GM18526 (cell line): Measurements from ENCODE around the gene PPIL1.

Source experiments
- POLR2A ChIP-seq: IDR thresholded peaks from 3 replicates; pipeline ENCODE4 v1.6.1; 2011; ENCODE audit not compliant: insufficient read length; ENCODE audit errors: extremely low read depth

The PPIL1 gene

DNA sequence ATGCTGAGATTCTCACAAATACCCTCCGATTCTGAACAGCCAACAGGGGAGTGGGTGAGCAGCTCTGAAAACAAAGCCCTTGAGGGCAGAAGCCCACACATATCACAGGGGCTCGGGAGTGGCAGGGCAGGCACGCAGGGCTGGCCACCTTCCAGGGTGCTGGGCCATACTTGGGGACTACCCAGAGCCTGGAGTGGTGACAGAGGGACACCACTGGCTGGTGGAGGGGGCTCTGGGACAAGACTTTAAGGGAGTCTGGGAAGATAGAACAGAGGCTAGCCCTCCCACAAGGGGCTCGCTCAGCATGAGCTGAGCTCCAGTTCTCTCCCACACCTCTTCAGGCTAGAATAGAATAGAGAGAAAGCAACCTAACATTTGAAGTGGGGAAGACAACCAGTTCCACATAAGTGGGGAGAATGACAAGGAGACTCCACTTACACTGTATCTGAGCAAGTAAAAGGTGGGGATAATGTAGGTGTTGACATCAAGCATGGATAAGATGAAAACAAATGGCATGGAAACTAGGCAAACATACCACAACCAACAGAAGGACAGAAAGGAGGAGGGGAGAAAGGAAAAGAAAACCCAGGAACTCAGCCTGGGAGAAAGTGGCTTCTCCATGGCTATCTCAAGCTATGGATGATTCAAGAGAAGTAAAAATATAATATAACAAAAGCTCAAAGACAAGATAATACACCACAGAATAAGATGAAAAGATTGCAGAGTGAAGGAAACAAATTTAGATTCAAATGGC, 7.0 kb downstream of the PPIL1 start:
- TF ChIP-seq POLR2A = no peak

DNA sequence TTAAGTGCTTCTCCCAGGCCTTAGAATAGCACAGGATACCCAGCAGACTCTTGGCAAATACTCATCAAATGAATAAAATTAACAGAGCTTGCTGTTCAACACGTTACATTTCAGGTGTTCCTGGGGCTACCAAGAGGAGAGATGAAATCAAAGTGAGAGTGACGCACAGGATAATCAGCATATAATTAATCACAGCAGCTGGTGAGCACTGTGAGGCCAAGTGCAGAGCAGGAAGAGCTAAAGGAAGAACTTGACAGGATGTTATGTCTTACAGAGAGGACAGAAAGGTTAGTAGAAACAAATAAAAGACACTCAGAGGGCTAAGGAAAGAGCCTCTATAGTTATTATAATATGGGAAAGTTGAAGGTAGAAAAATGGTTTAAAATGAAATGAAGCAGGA, 8.8 kb downstream of the PPIL1 start:
- TF ChIP-seq POLR2A = no peak

- no peak for TF ChIP-seq POLR2A
Measured at GRCh38 chr6:36863670-36864540, 10.7 kb downstream of the PPIL1 start.

DNA sequence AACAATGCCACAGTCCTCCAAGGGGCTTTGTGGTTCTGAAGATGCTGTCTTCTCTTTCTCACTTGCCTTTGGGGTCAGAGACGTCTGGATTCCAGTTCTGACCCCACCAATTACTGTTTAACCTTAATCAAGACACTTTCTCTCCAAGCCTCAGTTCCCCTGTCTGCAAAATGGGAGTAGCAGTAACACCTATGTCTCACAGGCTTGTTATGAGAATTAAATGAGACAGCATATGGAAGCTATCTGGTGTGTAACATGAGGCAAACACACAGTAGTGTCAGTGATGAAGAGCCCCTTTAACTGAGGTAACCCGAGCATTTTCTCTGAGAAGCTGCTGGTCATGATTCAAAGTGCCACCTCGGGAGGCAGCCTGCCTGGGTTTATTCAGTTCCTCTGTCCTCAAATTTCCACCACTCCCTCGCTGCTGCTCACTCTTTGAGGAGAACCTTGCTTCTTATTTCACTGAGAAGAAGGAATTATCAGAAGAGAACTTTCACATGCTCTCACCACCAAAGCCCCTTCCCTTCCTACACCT, 11.7 kb downstream of the PPIL1 start:
- no peak for TF ChIP-seq POLR2A

- TF ChIP-seq POLR2A = no peak
Measured at GRCh38 chr6:36862164-36862847, 12.3 kb downstream of the PPIL1 start.

DNA sequence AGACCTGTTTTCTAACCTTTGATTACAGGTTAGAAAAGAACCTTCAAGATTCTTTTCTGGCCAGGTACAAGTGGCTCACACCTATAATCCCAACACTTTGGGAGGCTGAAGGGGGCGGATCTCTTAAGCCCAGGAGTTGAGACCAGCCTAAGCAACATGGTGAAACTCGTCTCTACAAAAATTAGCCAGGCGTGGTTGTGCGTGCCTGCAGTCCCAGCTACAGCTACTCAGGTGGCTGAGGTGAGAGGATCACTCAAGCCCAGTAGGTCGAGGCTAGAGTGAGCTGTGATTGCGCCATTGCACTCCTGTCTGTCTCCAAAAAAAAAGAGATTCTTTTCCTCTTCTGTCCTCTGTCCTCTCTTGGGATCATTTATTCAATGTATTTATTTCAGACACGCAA, 14.5 kb downstream of the PPIL1 start:
- TF ChIP-seq POLR2A = no peak

GRCh38 chr6:36858407-36858981, 16.1 kb downstream of the PPIL1 start:
- TF ChIP-seq POLR2A = no peak

- no peak for TF ChIP-seq POLR2A
Measured at GRCh38 chr6:36857325-36857724, 17.3 kb downstream of the PPIL1 start.

DNA sequence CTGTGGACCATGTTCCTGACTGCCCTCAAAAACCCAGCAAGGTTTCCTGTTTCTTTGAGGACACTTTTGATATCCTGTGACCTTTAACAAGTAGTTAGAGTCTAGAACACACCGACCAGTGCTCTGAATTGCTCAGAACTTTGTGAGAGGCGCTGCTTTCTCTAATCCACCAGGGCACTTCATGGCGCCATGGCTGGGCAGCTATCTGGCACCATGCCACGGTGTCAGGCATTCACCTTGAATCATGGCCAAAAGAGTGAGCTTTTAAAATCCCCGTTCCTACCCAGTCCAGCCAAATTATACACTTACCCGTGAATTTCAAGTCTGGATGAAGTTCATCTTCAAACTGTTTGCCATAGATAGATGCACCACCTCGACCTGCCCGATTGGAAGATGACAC, 18.3 kb downstream of the PPIL1 start:
- TF ChIP-seq POLR2A = no peak

GRCh38 chr6:36855750-36856149, 18.9 kb downstream of the PPIL1 start:
- TF ChIP-seq POLR2A = no peak

DNA sequence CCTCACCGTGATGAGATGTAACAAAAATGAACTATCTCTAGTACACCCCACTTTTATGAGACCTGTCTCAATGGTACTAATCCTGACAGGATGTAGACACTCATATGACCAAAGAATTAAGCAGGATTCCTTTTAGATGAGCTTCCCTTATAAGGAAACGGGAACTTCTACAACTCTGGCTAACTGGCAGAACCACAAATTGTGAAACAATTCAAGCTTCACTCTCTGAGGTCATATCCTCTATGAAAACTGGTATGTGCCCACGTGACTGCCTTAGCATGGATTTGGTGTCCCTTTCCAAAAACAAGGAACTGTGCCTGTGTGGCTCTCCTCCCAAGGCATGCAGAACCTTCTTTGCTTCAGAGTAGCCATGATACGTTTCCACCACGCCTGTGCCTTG, 21.3 kb downstream of the PPIL1 start:
- TF ChIP-seq POLR2A = no peak

- TF ChIP-seq POLR2A = no peak
Measured at GRCh38 chr6:36852481-36853147, 22.0 kb downstream of the PPIL1 start.

DNA sequence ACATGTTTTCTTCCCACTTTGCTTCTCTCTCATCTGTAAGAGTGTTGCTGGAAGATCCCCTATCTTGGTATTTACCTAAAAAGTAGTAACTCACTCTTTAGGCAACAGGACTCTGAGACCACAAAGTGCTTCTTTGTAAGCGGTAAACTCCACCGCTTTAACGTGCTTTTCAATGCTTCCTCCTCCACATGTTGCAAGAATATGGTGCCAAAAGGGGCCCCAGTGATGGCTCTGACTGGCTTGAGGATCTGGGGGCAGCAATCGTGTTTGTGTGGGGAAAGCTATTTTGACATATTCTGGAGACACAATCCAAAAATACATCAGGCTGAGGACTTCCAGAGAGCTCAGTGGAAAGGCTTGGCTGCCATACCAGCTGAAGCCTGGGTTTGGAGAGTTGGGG, 23.0 kb downstream of the PPIL1 start:
- no peak for TF ChIP-seq POLR2A

GRCh38 chr6:36851149-36851614, 23.4 kb downstream of the PPIL1 start:
- TF ChIP-seq POLR2A = no peak
